ENCODE data around the gene GUCY1B1. TPM values are rescaled to one million over a fixed set of nuclear protein-coding genes. Genes with fewer than 3 reads are reported as not detected.

GUCY1B1 gene
- total RNA-seq, 1 experiment from 2014 or later, result not detected

DNA sequence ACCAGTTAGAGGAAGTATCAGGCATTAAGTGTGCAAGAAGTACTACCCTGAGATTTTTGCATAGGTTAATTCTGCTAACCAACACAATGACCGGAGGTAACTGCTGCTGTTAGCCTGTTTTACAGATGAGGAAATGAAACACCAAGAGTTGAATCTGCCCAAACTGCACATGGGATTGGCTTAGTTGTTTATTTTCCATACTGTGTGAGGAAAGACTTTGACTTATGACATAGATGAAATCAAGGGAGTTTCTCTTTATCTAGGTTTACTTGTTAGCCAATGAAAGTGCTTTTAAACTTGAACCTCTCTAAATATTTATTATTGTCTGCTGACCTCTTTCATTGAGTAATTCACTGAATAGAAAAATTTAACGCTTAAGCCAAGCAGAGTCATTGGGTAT lies 10.3 kb downstream of the GUCY1B1 start (continued):
- TF ChIP-seq EZH2phosphoT487 (IDR thresholded peaks at IDR 0.05; ENCODE audit: borderline replicate concordance), result no peak
- no peak for TF ChIP-seq CEBPB (IDR thresholded peaks at IDR 0.05; ENCODE audit: low read depth)
- no peak for TF ChIP-seq YY1 (IDR thresholded peaks at IDR 0.05; ENCODE audit: extremely low read depth, insufficient replicate concordance, low read depth, low read length)
- TF ChIP-seq POLR2A (IDR thresholded peaks at IDR 0.05; ENCODE audit: borderline replicate concordance, extremely low read depth, insufficient read depth, insufficient read length), result no peak
- TF ChIP-seq MAX (IDR thresholded peaks at IDR 0.05), result no peak
- TF ChIP-seq FOSL1 (IDR thresholded peaks at IDR 0.05; ENCODE audit: low read depth), result no peak
- no peak for TF ChIP-seq CBX3 (IDR thresholded peaks at IDR 0.05; ENCODE audit: low read depth)

DNA sequence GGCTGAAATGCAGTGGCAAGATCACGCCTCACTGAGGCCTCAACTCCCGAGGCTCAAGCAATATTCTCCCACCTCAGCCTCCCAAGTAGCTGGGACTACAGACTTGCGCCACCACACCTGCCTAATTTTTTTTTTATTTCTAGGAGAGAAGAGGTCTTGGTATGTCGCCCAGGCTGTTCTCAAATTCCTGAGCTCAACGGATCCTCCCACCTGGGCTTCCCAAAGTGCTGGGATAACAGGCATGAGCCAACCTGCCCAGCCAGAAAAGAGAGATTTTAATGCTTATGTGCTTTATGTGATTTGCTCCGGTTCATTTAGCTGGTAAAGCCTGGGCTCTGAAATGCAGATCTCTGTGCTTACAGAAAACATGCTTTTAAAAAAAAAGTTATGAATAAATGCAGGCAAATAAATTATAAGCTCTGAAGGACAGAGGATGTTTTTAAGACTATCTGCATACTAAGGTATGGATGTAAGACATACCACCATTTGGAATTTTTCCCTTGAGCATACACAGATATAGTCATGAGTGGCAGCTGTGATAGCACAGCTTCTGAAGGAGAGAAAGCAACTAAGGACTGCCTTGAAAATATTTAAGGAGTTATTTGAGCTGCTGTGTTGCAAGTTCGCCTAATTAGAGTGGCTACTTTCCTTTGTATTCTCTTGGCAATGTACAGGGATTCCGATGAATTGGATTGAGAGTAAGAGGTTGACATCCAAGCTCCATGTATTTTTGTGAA lies 13.8 kb downstream of the GUCY1B1 start:
- ChIA-PET CTCF (interaction anchor here (2.0 kb wide), 1 partner anchor 15 kb away, joined by 6 read pairs; no protein-coding TSS in a partner anchor), RAD21 (ENCODE audit: low non-redundant PET in 1 of 2, low total read pairs in 2 of 2, uncharacterized antibody in 2 of 2, unreplicated experiment in 2 of 2) (no interaction called here), POLR2A (no interaction called here)
- H3K27ac ChIP-seq (ENCODE audit: low read depth, low read length), result no peak overlapping the region
- H3K4me3 ChIP-seq (replicated peaks in 1 of 2; ENCODE audit: low read depth in 1 of 2, low read length in 2 of 2), result no peak overlapping the region
- ATAC-seq (no peak), DNase-seq (ENCODE audit: low read depth, low spot score) (no peak)
- BruUV-seq (replicated peaks), result no TSS peak
- intact Hi-C loops (cut with micrococcal nuclease), result no loop called here
- no peak overlapping the region for H3K9ac ChIP-seq (ENCODE audit: low read length)
- H3K9me3 ChIP-seq (ENCODE audit: control insufficient read depth in 1 of 2, insufficient read depth in 1 of 2, low read depth in 1 of 2, low read length in 2 of 2), result no peaks in the 10 kb centered on the region
- no peaks in the 10 kb centered on the region for H4K20me1 ChIP-seq (ENCODE audit: insufficient read depth)
- H3K36me3 ChIP-seq (ENCODE audit: control insufficient read depth in 1 of 2, insufficient read depth in 2 of 2, low read length in 2 of 2), result no peaks in the 10 kb centered on the region
- H3K4me1 ChIP-seq (ENCODE audit: control insufficient read depth in 1 of 2, insufficient read depth in 2 of 2, low read length in 2 of 2), result no peaks in the 10 kb centered on the region
- TF ChIP-seq POLR2A (IDR thresholded peaks at IDR 0.05; ENCODE audit: borderline replicate concordance, extremely low read depth, insufficient read depth, insufficient read length) (no peak), CEBPB (IDR thresholded peaks at IDR 0.05; ENCODE audit: low read depth) (no peak), EGR1 (IDR thresholded peaks at IDR 0.05; ENCODE audit: low read depth) (no peak), EZH2phosphoT487 (IDR thresholded peaks at IDR 0.05; ENCODE audit: borderline replicate concordance) (no peak), CBX3 (IDR thresholded peaks at IDR 0.05; ENCODE audit: low read depth) (no peak)
- no peaks in the 10 kb centered on the region for H3K27me3 ChIP-seq (ENCODE audit: insufficient read depth, low read length)
- no peaks in the 10 kb centered on the region for H3K79me2 ChIP-seq (ENCODE audit: insufficient read depth, low read length)
- no peak overlapping the region for H3K4me2 ChIP-seq (ENCODE audit: low read length)
- H2AFZ ChIP-seq (ENCODE audit: low read depth, low read length, poor library complexity, severe bottlenecking), result no peak overlapping the region
- H3K9me2 ChIP-seq (ENCODE audit: insufficient read depth), result no peaks in the 10 kb centered on the region

All from HCT116 (cell line).